Measurements from ENCODE around the gene LPAR3. TPM values are rescaled to one million over a fixed set of nuclear protein-coding genes. Genes with fewer than 3 reads are reported as not detected.

Gene LPAR3
- total RNA-seq, 1 experiment from 2014 or later = 0.13 TPM

DNA sequence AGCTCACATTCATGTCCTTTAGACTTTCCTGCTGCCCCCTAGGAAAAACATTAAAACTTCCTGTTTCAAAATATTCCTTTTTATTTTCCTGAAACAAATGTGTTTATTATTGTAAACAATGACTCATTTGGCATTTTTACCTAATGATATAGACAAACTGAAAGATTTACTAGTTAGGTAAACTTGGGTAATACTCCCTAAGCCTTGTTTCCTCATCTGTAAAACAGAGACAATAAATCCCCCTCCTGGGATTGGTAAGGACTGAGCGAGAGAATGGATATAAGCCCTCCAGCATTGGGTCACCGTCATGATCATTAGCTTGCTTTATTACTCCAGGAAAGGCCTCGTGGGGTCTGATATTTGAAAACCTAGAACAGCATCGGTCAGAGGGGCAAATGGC is 59.8 kb downstream of the LPAR3 start:
- Histone ChIP-seq H3K9me3 (ENCODE audit: low read depth, low read length, poor library complexity, severe bottlenecking) (no peaks in the 10 kb centered on the region), H3K27me3 (replicated peaks; ENCODE audit: insufficient read depth, low read depth, low read length, poor library complexity) (no peaks in the 10 kb centered on the region), H3K36me3 (ENCODE audit: insufficient read depth, low read length, poor library complexity, severe bottlenecking) (no peaks in the 10 kb centered on the region), H3K4me1 (ENCODE audit: insufficient read depth, low read length, poor library complexity, severe bottlenecking) (no peaks in the 10 kb centered on the region), H3K27ac (ENCODE audit: low read depth, low read length, poor library complexity, severe bottlenecking) (no peak overlapping the region), H3K4me3 (ENCODE audit: low read depth, low read length, poor library complexity, severe bottlenecking) (no peak overlapping the region)
- intact Hi-C loops (cut with micrococcal nuclease; ENCODE audit: unreplicated experiment) = no loop called here
- no peak for DNase-seq (ENCODE audit: low spot score)
- ChIA-PET POLR2A (ENCODE audit: low non-redundant PET) (no interaction called here), CTCF (no interaction called here)
- TF ChIP-seq, protein P1, sequence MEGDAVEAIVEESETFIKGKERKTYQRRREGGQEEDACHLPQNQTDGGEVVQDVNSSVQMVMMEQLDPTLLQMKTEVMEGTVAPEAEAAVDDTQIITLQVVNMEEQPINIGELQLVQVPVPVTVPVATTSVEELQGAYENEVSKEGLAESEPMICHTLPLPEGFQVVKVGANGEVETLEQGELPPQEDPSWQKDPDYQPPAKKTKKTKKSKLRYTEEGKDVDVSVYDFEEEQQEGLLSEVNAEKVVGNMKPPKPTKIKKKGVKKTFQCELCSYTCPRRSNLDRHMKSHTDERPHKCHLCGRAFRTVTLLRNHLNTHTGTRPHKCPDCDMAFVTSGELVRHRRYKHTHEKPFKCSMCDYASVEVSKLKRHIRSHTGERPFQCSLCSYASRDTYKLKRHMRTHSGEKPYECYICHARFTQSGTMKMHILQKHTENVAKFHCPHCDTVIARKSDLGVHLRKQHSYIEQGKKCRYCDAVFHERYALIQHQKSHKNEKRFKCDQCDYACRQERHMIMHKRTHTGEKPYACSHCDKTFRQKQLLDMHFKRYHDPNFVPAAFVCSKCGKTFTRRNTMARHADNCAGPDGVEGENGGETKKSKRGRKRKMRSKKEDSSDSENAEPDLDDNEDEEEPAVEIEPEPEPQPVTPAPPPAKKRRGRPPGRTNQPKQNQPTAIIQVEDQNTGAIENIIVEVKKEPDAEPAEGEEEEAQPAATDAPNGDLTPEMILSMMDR (conservative IDR thresholded peaks at IDR 0.05; ENCODE audit: low read depth, low read length) = no peak
- TF ChIP-seq EZH2 (IDR thresholded peaks at IDR 0.05; ENCODE audit: borderline replicate concordance, low read depth, low read length, poor library complexity, severe bottlenecking) = no peak
- BruUV-seq (replicated peaks) = no TSS peak

DNA sequence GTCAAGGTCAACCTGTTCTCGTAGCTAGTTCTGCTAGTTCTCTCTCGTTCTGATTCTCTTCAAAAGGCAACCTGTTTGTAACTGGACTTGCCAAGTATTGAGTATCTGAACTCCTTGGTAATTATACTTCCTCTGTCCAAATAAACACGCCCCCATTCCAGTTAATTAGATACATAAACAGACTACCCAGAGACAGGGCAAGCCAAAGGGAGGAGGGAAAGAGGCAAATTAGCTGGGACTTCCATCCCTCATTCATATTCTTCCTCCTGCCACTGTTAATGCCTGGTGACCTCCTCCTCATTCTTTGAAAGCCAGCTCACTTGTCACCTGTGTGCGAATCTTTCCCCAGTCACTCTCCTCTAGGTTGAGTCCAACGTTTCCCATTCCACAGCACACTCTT is 62.9 kb downstream of the LPAR3 start:
- intact Hi-C loops (cut with micrococcal nuclease; ENCODE audit: unreplicated experiment) = no loop called here
- Histone ChIP-seq H3K27me3 (replicated peaks; ENCODE audit: insufficient read depth, low read depth, low read length, poor library complexity) (no peaks in the 10 kb centered on the region), H3K9me3 (ENCODE audit: low read depth, low read length, poor library complexity, severe bottlenecking) (no peaks in the 10 kb centered on the region), H3K36me3 (ENCODE audit: insufficient read depth, low read length, poor library complexity, severe bottlenecking) (no peaks in the 10 kb centered on the region), H3K4me1 (ENCODE audit: insufficient read depth, low read length, poor library complexity, severe bottlenecking) (no peaks in the 10 kb centered on the region), H3K4me3 (ENCODE audit: low read depth, low read length, poor library complexity, severe bottlenecking) (no peak overlapping the region), H3K27ac (ENCODE audit: low read depth, low read length, poor library complexity, severe bottlenecking) (no peak overlapping the region)
- ChIA-PET POLR2A (ENCODE audit: low non-redundant PET) (no interaction called here), CTCF (no interaction called here)
- BruUV-seq (replicated peaks) = no TSS peak
- no peak for DNase-seq (ENCODE audit: low spot score)
- TF ChIP-seq EZH2 (IDR thresholded peaks at IDR 0.05; ENCODE audit: borderline replicate concordance, low read depth, low read length, poor library complexity, severe bottlenecking) = no peak
- TF ChIP-seq, protein P1 (conservative IDR thresholded peaks at IDR 0.05; ENCODE audit: low read depth, low read length) = no peak

DNA sequence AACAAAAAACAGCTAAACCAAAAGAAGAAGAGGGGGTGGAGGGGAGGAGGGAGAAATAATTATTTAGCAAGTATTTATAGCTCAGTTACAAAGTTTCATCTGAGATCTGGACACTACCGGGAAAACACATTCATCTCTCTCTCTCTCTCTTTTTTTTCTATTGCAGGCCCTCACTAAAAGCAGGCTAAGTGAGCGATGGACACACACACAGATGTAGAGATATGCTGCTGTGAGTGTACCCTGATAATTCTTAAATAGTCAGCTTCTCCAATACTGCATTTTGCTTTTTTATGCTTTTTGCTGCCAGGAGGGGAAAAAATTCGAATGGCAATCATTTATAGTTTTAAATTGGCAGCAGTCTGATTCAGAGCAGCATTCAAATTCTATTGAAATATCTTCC is 65.0 kb downstream of the LPAR3 start:
- POLR2A ChIA-PET (ENCODE audit: low non-redundant PET) = no interaction called here
- intact Hi-C loops (cut with micrococcal nuclease; ENCODE audit: unreplicated experiment) = no loop called here
- BruUV-seq (replicated peaks) = no TSS peak

More for the DNA sequence above, 65.0 kb downstream of the LPAR3 start:
- Histone ChIP-seq H3K4me3 (ENCODE audit: low read depth, low read length, poor library complexity, severe bottlenecking) (no peak overlapping the region), H3K36me3 (ENCODE audit: insufficient read depth, low read length, poor library complexity, severe bottlenecking) (no peaks in the 10 kb centered on the region), H3K9me3 (ENCODE audit: low read depth, low read length, poor library complexity, severe bottlenecking) (no peaks in the 10 kb centered on the region), H3K27me3 (replicated peaks; ENCODE audit: insufficient read depth, low read depth, low read length, poor library complexity) (no peaks in the 10 kb centered on the region), H3K4me1 (ENCODE audit: insufficient read depth, low read length, poor library complexity, severe bottlenecking) (no peaks in the 10 kb centered on the region), H3K27ac (ENCODE audit: low read depth, low read length, poor library complexity, severe bottlenecking) (no peak overlapping the region)
- TF ChIP-seq, protein P1 (conservative IDR thresholded peaks at IDR 0.05; ENCODE audit: low read depth, low read length) = no peak
- no peak for TF ChIP-seq EZH2 (IDR thresholded peaks at IDR 0.05; ENCODE audit: borderline replicate concordance, low read depth, low read length, poor library complexity, severe bottlenecking)
- CTCF ChIA-PET = no interaction called here
- no peak for DNase-seq (ENCODE audit: low spot score)

Data from A673 (cell line).